Small intestine (tissue), 7 donors: ENCODE measurements around the gene GPD2. TPM values are rescaled to one million over a fixed set of nuclear protein-coding genes. Genes with fewer than 3 reads are reported as not detected.

Experiments used
- DNase-seq, 2 donors: peaks; one replicate each; pipeline versions ENCODE4 v3.0.0 to v3.0.0-alpha.2; 2013
- FAIRE-seq: peaks from 2 replicates; lab custom pipeline; 2012; peaks lifted over from hg19 to GRCh38; lab: Jason Lieb, UNC
- H3K27ac ChIP-seq, 3 donors: one replicate each; pipeline ENCODE4 v1.5.1; 2013; ENCODE audit warnings: low read length in 2 of 3, mild to moderate bottlenecking in 2 of 3, control low read depth in 1 of 3, inconsistent platforms in 1 of 3, low read depth in 1 of 3, moderate library complexity in 1 of 3
- H3K27me3 ChIP-seq, 3 donors: one replicate each; pipeline ENCODE4 v1.6.1; 2013; ENCODE audit warnings: low read length in 3 of 3, inconsistent platforms in 1 of 3; ENCODE audit not compliant: control insufficient read depth in 3 of 3, insufficient read depth in 3 of 3
- H3K36me3 ChIP-seq, 3 donors: one replicate each; pipeline ENCODE4 v1.6.1; 2013; ENCODE audit warnings: low read length in 3 of 3, inconsistent platforms in 1 of 3, low read depth in 1 of 3, mild to moderate bottlenecking in 1 of 3, moderate library complexity in 1 of 3; ENCODE audit not compliant: control insufficient read depth in 3 of 3, insufficient read depth in 2 of 3
- H3K4me1 ChIP-seq, 3 donors: one replicate each; pipeline ENCODE4 v1.6.1; 2013; ENCODE audit warnings: low read length in 2 of 3, inconsistent platforms in 1 of 3, low read depth in 1 of 3, mild to moderate bottlenecking in 1 of 3, moderate library complexity in 1 of 3; ENCODE audit not compliant: control insufficient read depth in 3 of 3, insufficient read depth in 2 of 3
- H3K4me3 ChIP-seq, 3 donors: one replicate each; pipeline ENCODE4 v1.5.1; 2013; ENCODE audit warnings: low read length in 3 of 3, control low read depth in 1 of 3, inconsistent platforms in 1 of 3, low read depth in 1 of 3, mild to moderate bottlenecking in 1 of 3, moderate library complexity in 1 of 3
- H3K9me3 ChIP-seq, 2 donors: one replicate each; pipeline ENCODE4 v1.6.1; 2013; ENCODE audit warnings: low read depth in 1 of 2, low read length in 1 of 2; ENCODE audit not compliant: control insufficient read depth in 2 of 2, insufficient read depth in 1 of 2
- WGBS, 3 donors: extraction: QIAGEN DNeasy Blood & Tissue Kit; methylation state at CpG; one replicate each; pipeline ENCODE4 v1.1.7; 2013; 5-methylcytosine and 5-hydroxymethylcytosine counted together
- polyA plus RNA-seq, 4 donors: library from polyadenylated mRNA; stranded (reverse) in 3 of 4; unstranded in 1 of 4; fragments of 200-250 nt in 3 of 4; fragments of 120-200 nt in 1 of 4; gene quantifications; one replicate each; pipeline versions ENCODE4 v1.2.1 to v1.2.3, GENCODE V29; 2013
- donor health status: healthy with polysubstance abuse.
- donor health status: control.
- donor health status: control.
- donor health status: Bipolar disorder and iron deficiency.
- donor health status: healthy.

GPD2 gene
- polyA plus RNA-seq, 4 donors: 10.5 to 35.2 (median 13.7) TPM

DNA sequence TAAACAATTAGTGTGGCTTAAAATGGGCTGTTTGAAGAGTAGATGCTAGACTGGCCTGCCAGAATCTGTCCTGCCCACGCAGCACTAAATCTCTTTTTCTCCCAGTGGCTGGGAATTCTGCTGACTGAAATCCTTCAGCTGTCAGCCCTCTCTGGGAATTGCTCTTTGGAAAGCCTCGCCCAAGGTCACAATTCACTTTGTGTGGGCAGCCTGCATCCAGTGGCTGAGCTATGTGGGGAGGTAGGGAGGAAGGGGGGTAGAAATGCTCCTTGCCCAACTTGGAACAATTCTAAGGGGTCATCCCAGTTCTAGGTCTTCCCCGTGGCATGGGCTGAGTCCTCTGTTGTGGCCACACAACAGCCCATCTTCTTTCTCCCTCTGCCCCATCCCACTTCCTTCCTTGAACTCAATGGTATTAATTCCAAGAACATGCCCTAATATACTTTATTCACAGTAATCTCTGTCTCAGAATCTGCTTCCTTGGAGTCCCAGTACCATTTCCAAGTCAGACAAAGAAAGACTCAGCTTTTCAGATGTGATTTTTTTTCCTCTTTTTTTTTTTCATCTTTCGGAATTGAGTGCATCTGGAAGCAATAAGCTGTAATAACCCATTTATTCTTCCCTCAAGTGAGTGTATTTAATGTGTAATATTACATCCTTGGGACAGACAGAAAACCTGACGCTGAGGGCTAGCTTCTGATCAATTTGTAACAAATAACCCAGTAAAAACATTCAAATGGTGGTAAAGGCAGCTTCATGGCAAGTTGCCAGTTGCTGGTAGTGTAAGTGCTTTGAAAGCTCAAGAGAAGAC lies 189.4 kb downstream of the GPD2 start:
- DNase-seq (peak in 1 of 2 donors; percentile 30), FAIRE-seq (no peak)
- WGBS, 3 donors: 57 to 63% (median 60%) methylated on average over 5 of the region's 5 CpGs
- H3K4me3 ChIP-seq: no peak overlapping the region
- peaks cover 0 to 6% (median 0%) of the 10 kb centered on the region in 3 donors for H3K4me1 ChIP-seq
- H3K27me3 ChIP-seq: no peaks in the 10 kb centered on the region
- H3K27ac ChIP-seq: no peak overlapping the region
- H3K36me3 ChIP-seq: no peaks in the 10 kb centered on the region
- H3K9me3 ChIP-seq: peaks cover 0 to 9% of the 10 kb centered on the region in 2 donors

DNA sequence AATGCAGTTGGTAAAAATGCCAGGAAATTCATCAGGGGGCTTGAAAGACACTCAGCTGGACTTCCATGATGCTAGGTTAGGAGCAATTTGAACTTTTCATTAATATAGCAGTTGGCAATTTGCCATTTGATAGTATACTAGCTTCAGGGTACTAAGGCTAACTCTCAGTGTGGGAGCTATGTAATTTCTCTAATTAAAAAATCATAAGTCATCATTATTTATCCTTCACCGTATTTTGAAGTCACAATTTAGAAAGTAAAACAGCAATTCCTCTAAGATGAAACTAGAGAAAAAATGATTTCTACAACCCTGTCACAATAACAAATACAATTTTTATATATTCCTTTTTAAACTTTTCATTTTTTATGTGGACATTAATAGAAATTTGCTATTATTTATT lies 190.8 kb downstream of the GPD2 start:
- H3K4me3 ChIP-seq: no peak overlapping the region
- H3K27ac ChIP-seq: no peak overlapping the region
- peaks cover 0 to 6% (median 0%) of the 10 kb centered on the region in 3 donors for H3K4me1 ChIP-seq
- H3K9me3 ChIP-seq: peaks cover 0 to 3% of the 10 kb centered on the region in 2 donors
- no peak for DNase-seq
- FAIRE-seq: no peak
- no peaks in the 10 kb centered on the region for H3K36me3 ChIP-seq
- peaks cover 0 to 4% (median 0%) of the 10 kb centered on the region in 3 donors for H3K27me3 ChIP-seq
- WGBS, 3 donors: 83 to 95% (median 92%) methylated on average over 1 of the region's 1 CpG

DNA sequence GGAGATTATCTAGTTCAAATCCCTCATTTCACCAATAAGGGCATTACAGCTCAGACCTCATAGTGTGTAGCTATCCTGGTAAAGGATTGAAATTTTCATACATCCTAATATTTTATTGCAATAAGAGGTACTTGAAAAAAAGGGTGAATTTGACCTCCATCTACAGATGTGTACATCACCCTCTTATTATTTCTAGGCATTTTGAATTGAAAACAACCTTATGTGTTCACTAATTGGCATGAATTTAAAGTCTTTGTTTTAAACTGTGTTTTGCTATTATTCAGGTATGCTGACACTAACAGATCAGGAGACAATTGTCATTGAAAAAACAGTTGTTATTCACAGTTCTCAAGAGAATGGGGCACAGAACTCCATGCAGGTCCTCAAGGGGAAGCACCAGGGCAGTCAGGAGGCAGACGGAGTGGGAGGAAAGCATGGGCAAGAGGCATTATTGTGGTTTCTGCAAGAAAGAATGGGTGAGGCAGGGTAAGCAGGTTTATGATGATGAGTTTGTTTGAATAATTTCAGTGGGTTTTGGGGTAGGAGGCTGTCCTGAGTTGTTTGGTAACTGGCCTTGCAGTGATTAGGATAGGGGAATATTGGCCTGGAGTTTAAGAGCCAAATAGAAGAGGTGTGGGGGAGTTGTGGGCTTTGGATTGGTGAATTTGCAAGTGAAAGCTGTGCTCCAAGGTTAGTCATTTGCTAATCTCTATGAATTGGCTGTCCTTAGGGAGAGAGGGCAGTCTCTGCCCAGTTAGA lies 194.6 kb downstream of the GPD2 start:
- H3K4me3 ChIP-seq: no peak overlapping the region
- H3K27me3 ChIP-seq: peaks cover 0 to 4% (median 0%) of the 10 kb centered on the region in 3 donors
- no peaks in the 10 kb centered on the region for H3K4me1 ChIP-seq
- H3K27ac ChIP-seq: no peak overlapping the region
- DNase-seq (no peak), FAIRE-seq (no peak)
- H3K36me3 ChIP-seq: no peaks in the 10 kb centered on the region
- no peaks in the 10 kb centered on the region for H3K9me3 ChIP-seq
- WGBS, 3 donors: 64 to 86% (median 81%) methylated on average over 1 of the region's 1 CpG

DNA sequence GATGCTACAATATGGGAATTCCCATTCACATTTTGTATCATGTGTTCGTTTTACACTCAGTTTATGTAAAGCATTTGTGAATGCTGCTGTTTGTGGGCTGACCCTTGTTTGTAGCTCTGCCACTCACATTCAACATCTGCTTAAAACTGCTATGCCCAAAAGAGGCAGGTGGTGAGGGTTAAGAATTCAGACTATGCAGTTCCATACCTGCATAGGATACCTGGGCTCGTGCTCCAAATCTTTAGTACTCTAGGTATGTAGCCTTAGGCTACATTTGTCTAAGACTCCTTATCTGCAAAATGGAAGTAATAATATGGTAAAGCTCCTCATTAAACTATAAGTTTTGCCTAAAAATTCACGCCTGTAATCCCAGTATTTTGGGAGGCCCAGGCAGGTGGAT lies 199.5 kb downstream of the GPD2 start:
- Histone ChIP-seq H3K9me3 (peaks cover 0 to 6% of the 10 kb centered on the region in 2 donors), H3K4me3 (no peak overlapping the region), H3K27me3 (peaks cover 0 to 4% (median 0%) of the 10 kb centered on the region in 3 donors), H3K4me1 (no peaks in the 10 kb centered on the region), H3K36me3 (no peaks in the 10 kb centered on the region), H3K27ac (no peak overlapping the region)
- DNase-seq: no peak
- WGBS, 3 donors: 77 to 90% (median 85%) methylated on average over 3 of the region's 3 CpGs
- no peak for FAIRE-seq

Other genes starting within 250 kb of the GPD2 start
- gene NR4A2, start 103.7 kb upstream of the GPD2 start, polyA plus RNA-seq: 1 to 10 TPM; 1.3 to 5.7 (median 2.0) TPM